ENCODE measurements around the gene RSL1D1.

RSL1D1 gene

DNA sequence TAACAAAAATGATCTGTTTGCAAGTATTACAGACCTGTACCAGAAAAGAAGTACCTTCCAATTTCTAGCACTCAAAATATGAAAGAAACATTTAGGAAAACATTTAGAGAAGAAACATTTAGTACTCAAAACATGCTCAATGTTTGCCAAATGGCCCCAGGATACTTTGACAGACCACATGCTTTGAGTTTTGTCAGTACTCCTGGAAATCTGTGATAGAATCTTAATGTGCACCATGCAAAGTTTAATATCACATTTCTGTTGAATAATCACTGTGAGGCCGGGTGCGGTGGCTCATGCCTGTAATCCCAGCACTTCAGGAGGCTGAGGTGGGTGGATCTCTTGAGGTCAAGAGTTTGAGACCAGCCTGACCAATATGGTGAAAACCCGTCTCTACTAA lies 45.8 kb downstream of the RSL1D1 start:
- no peak overlapping the region for H3K4me3 ChIP-seq (ENCODE audit: low read depth in 1 of 2, low read length in 1 of 2)
- TF ChIP-seq, protein P1, sequence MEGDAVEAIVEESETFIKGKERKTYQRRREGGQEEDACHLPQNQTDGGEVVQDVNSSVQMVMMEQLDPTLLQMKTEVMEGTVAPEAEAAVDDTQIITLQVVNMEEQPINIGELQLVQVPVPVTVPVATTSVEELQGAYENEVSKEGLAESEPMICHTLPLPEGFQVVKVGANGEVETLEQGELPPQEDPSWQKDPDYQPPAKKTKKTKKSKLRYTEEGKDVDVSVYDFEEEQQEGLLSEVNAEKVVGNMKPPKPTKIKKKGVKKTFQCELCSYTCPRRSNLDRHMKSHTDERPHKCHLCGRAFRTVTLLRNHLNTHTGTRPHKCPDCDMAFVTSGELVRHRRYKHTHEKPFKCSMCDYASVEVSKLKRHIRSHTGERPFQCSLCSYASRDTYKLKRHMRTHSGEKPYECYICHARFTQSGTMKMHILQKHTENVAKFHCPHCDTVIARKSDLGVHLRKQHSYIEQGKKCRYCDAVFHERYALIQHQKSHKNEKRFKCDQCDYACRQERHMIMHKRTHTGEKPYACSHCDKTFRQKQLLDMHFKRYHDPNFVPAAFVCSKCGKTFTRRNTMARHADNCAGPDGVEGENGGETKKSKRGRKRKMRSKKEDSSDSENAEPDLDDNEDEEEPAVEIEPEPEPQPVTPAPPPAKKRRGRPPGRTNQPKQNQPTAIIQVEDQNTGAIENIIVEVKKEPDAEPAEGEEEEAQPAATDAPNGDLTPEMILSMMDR (IDR thresholded peaks at IDR 0.05) = no peak

DNA sequence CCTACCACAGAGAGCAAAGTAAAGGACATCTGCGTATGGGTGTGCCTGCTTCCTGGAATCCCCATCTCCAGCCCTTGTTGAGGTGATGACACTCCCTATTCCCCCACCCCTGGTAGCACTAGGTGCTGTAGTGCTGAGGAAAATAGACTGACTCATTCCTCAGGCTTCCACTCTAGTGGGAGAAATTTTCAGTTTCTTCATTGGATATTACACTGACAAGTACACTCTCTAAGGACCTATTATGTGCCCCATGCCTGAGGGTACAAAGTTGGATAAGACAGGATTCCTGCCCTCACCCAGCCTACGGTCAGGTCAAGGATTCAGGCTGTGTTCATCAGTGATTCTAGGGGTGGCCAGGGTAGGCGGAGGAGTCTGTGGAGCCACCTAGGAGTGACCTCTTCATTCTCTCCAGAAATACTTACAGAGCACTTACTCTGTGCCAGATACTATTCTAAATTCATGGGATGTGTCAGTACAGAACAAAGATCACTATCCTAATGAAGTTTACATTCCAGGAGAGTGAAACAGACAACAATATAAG lies 49.8 kb downstream of the RSL1D1 start:
- H3K4me3 ChIP-seq (ENCODE audit: low read depth in 1 of 2, low read length in 1 of 2) = no peak overlapping the region
- H3K9me3 ChIP-seq = no peaks in the 10 kb centered on the region
- TF ChIP-seq, protein P1 (IDR thresholded peaks at IDR 0.05) = no peak
- H3K4me1 ChIP-seq (ENCODE audit: control insufficient read depth in 1 of 2, insufficient read depth in 1 of 2, low read depth in 1 of 2, low read length in 1 of 2) = peaks cover 33 to 35% of the 10 kb centered on the region in 2 experiments
- no peak overlapping the region for H3K27ac ChIP-seq
- peaks cover 17% of the 10 kb centered on the region for H3K27me3 ChIP-seq
- H3K36me3 ChIP-seq = no peaks in the 10 kb centered on the region

More for the DNA sequence above, 45.8 kb downstream of the RSL1D1 start:
- H3K27ac ChIP-seq = no peak overlapping the region
- no peaks in the 10 kb centered on the region for H3K9me3 ChIP-seq
- H3K36me3 ChIP-seq = no peaks in the 10 kb centered on the region
- H3K4me1 ChIP-seq (ENCODE audit: control insufficient read depth in 1 of 2, insufficient read depth in 1 of 2, low read depth in 1 of 2, low read length in 1 of 2) = peaks cover 9 to 11% of the 10 kb centered on the region in 2 experiments
- peaks cover 31% of the 10 kb centered on the region for H3K27me3 ChIP-seq

DNA sequence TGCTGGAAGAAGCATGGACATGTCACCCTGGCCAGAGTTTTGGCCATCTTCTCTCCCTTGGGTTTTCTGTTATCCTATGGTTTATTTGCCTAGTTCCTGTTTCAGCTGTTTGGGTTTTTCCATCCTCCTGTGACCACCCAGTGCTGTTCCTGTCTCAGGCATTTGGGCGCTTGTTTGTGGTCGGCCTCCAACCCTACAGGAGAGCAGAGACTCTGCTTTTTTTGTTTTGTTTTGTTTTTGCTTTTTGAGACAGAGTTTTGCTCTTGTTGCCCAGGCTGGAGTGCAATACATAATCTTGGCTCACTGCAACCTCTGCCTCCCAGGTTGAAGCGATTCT lies 51.0 kb downstream of the RSL1D1 start:
- Histone ChIP-seq H3K4me3 (ENCODE audit: low read depth in 1 of 2, low read length in 1 of 2) (peak overlapping the region; percentile 5 to 21), H3K27ac (peak overlapping the region; percentile 96), H3K36me3 (no peaks in the 10 kb centered on the region), H3K27me3 (peaks cover 5% of the 10 kb centered on the region), H3K4me1 (ENCODE audit: control insufficient read depth in 1 of 2, insufficient read depth in 1 of 2, low read depth in 1 of 2, low read length in 1 of 2) (peaks cover 41 to 45% of the 10 kb centered on the region in 2 experiments), H3K9me3 (no peaks in the 10 kb centered on the region)
- TF ChIP-seq, protein P1 (IDR thresholded peaks at IDR 0.05) = no peak

DNA sequence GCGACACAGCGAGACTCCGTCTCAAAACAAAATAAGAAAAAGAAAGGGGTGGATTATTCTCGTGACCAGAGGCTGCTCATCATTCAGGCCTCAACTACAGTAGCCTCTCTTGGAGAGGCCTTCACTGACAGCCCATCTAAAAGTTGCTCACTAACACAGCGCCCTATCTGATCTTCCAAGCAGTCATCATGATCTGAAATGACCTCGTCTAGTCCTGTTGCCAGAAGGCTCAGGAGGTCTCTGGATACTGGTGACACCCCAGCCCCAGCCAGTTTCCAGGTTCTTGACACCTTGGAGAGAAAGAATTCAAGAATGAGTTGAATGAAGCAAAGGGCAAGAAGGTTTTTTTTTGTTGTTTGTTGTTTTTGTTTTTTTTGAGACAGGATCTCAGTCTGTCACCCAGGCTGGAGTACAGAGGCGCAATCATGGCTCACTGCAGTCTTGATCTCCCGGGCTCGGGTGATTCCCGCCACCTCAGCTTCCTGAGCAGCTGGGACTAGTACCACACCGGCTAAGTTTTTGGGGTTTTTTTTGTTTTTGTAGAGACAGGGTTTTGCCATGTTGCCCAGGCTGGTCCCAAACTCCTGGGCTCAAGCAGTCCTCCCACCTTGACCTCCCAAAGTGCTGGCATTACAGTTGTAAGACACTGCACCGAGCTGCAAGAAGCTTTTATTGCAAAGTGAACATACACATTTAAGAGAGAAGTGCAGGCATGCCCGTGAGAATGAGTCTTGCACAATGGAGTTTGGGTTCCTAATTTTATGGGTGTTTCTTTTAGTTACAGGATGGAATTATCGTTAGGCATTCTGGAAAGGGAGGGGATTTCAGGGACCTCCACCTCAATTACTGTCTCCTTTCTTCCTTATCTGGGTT lies 51.6 kb downstream of the RSL1D1 start:
- peaks cover 47 to 51% of the 10 kb centered on the region in 2 experiments for H3K4me1 ChIP-seq (ENCODE audit: control insufficient read depth in 1 of 2, insufficient read depth in 1 of 2, low read depth in 1 of 2, low read length in 1 of 2)
- no peaks in the 10 kb centered on the region for H3K36me3 ChIP-seq
- peak overlapping the region; percentile 5 to 21 for H3K4me3 ChIP-seq (ENCODE audit: low read depth in 1 of 2, low read length in 1 of 2)
- peak overlapping the region; percentile 96 for H3K27ac ChIP-seq
- TF ChIP-seq, protein P1 (IDR thresholded peaks at IDR 0.05) = no peak
- no peaks in the 10 kb centered on the region for H3K9me3 ChIP-seq
- H3K27me3 ChIP-seq = no peaks in the 10 kb centered on the region

DNA sequence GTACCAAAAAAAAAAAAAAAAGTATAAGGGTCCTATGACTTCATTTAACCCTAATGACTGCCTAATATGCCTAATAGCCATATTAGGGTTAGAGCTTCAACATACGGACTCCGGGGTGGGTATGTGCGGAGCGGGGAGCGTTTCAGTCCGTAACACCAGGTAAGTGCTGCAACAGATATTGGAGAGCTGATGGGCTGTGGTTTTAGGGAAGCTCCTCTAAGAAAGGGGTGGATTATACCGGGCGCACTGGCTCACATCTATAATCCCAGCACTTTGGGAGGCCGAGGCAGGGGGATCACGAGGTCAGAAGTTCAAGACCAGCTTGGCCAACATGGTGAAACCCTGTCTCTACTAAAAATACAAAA lies 52.3 kb downstream of the RSL1D1 start:
- Histone ChIP-seq H3K4me3 (ENCODE audit: low read depth in 1 of 2, low read length in 1 of 2) (no peak overlapping the region), H3K36me3 (no peaks in the 10 kb centered on the region), H3K27ac (peak overlapping the region; percentile 96), H3K9me3 (no peaks in the 10 kb centered on the region), H3K27me3 (no peaks in the 10 kb centered on the region), H3K4me1 (ENCODE audit: control insufficient read depth in 1 of 2, insufficient read depth in 1 of 2, low read depth in 1 of 2, low read length in 1 of 2) (peaks cover 52% of the 10 kb centered on the region in 2 experiments)
- TF ChIP-seq, protein P1 (IDR thresholded peaks at IDR 0.05) = no peak
